Vagina (tissue), 2 donors: ENCODE measurements around the gene LGALS12.
"Not testable (repeated sequence)": the region's sequence is repeated elsewhere in the genome, so short reads cannot be mapped to it uniquely, and the experiment has no call there.

Experiments used
- CTCF ChIP-seq, 3 experiments: fragments of 450-650 bp in 2 of 3; fragments of 200-600 bp in 1 of 3; sonication (generic) in 1 of 3; IDR thresholded peaks; one replicate each; pipeline ENCODE4 v1.5.1; 2017 to 2019; ENCODE audit warnings: antibody characterized with exemption in 3 of 3, mild to moderate bottlenecking in 2 of 3, moderate library complexity in 2 of 3
- POLR2A ChIP-seq, 2 donors: fragments of 450-650 bp; IDR thresholded peaks; one replicate each; pipeline ENCODE4 v1.6.1; 2017; ENCODE audit warnings: antibody characterized with exemption in 2 of 2, mild to moderate bottlenecking in 2 of 2, moderate library complexity in 2 of 2

- TF ChIP-seq CTCF, POLR2A (IDR thresholded peaks at IDR 0.05): not testable (repeated sequence)
These were observed 23.5 kb downstream of the LGALS12 start for GRCh38 chr11:63529373-63529772.
